HG02840 (cell line): ENCODE measurements around the gene DIAPH3.

Experiments used
- ATAC-seq: cut with Tn5 transposase; IDR thresholded peaks from one replicate; pipeline ENCODE4 v1.9.1; 2021; ENCODE audit warnings: mild to moderate bottlenecking, moderate library complexity, moderate number of reproducible peaks; ENCODE audit not compliant: unreplicated experiment, low FRiP score

DIAPH3 gene

DNA sequence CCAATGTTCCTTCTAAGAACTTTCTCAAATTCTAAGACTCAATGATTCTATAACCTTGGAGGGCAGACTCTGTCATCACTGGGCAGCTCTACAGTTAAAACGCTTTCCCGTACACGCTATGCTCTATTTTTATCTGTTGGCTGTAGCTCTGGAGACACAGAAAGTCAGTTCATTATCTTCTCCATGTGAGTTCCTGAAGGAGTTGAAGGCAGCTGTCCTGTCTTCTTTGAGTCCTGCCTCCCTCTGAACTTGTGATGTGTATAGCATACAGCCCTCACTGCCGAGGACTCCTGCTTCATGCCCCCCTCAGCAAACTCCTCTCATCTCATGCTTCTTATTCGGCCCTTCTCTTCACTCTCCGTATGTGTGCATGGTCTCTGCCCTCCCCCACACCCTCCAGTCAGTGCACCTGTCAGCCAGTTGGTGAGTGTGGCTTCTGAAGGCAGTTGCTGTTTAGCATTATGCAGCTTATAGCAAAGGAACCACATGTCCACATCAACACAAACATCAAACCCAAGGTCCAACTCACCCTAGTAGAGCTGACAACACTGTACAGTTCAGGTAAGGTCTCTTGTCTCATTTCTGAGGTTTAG is 504.9 kb downstream of the DIAPH3 start:
- ATAC-seq = no peak

DNA sequence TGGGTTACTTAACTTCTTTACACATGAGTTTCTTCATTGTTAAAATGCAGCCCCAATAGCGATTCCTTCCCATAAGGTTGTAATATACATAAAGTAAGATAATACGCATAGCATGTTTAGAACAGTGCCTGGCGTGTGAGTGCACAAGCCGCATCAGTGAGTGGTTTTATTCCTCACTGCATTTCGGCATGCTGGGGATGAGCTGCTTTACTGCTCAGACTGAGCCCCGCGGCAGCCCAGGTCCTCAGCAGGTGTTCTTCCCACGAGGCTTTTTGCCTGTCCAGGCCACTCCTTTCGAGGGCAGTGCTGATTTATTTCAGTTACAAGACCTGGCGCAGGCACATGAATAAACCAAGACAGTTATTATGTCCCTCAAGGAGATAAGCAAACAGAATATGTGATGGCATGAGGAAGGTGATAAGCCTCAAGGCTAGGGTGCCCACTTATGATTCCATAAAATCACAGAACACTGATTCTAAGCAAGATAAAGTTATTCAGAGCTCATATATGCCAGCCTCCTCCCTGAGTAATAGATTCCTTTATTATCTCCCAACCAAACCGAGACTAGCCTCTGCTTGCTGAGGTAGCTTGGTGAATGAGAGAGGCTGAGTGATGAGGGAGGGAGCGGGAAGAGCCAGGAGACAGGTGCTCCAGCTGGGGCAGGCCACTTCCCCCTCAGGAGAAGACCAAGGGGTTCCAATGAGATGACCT is 505.5 kb downstream of the DIAPH3 start:
- no peak for ATAC-seq

DNA sequence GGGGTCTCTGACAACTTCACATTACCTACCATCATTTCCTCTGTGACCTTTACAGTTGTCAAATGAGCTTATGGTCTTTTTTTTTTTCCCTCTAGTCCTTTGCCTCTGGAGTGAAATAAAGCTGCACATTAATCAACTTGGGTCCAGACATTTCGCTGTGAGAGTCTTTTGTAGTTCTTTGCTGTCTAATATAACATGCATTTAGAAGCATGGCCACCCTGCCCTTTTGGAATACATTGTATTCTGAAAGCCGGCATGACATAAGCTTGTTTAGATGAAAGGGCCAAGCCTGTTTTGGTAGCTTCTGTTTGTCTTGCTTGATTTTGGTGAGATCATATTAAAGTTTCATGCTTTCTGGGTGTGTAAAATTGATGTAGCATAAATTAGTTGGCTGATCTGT is 509.8 kb downstream of the DIAPH3 start:
- no peak for ATAC-seq

DNA sequence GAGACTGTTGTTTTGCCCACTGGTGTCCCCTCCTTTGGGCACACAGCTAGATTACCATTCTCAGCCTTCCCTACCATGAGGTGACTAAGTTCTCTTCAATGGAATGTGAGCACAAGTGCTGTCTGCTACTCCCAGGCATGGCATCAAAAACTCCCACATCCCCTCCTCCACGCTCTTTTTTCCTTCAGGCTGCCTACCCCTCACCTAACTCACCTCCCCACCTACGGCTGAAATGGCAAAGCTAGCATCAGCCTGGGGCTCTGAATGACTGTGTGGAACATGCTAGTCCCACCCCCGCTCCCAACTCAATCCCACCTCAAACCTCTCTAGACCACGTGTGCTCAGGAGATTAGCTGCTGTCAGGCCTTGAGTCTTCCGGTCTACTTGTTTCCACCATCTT is 512.2 kb downstream of the DIAPH3 start:
- no peak for ATAC-seq

DNA sequence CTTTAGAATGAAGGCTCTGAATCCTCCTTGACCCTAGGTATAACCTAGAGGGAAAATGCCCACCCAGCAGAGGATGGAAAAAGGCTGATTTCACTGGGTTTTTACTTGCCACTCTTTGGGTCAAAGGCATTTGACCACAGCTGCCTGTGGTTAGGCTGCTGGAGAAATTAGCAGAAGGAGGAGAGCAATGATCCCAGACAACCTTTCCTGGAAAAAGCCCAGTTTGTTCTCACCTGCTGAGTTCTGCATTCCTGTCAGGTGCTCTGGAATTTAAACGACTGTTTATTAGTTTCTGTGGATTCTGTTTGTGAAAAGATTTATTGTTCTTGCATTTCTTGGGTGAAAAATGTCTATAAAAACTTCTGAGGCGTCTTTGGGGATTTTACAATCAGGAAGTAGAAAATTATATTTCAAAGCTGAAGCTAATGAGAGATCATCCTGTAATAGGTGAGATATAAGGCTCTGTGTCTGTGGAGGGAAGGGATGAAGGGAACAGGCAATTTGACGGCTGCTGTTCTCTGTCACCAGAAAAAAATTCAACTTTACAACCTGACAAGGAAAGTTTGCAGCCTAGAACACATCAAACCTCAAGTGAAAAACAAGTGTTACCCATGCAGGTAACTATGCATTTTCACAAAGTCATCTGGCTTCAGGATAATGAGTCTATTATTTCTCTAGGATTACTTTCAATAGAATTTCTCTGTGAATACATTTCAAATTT is 519.7 kb downstream of the DIAPH3 start:
- no peak for ATAC-seq

DNA sequence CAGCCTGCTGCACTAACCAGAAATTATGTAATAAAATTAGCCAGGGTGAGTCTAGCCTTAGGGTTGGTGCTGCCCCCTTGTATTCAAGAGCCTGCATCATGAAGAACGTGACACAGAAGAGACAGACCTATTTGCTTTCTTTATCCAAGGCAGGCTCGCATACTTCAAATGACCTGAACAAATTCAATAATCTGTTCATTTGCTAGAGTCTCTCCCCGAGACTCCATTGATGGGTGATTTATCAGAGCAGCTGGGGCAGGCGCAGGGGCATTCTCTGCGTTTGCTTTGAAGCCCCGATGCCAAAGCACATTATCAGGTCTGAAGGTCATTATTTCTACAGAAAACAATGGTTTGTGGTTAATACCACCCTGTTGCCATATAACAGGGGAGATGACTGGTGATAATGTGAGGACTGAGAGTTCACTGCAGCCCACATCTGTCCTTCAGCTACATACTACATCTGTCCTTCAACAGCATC is 520.3 kb downstream of the DIAPH3 start:
- no peak for ATAC-seq

DNA sequence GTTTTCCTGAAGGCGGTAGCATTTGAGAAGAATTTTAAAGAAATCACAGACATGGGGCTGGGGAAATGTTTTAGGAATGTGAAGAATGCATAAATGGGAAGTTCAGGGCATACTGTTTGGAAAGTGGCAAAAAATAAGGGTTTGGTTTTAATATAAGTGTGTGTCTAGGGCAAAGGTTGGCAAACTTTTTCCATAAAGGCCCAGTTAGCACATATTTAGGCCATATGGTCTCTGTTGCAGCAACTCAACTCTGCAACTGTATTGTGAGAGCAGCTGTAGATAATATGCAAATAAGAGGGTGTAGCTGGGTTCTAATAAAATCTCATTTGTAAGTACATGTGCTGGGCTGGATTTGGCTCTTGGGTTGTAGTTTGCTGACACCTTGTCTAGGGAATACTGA is 521.9 kb downstream of the DIAPH3 start:
- no peak for ATAC-seq

DNA sequence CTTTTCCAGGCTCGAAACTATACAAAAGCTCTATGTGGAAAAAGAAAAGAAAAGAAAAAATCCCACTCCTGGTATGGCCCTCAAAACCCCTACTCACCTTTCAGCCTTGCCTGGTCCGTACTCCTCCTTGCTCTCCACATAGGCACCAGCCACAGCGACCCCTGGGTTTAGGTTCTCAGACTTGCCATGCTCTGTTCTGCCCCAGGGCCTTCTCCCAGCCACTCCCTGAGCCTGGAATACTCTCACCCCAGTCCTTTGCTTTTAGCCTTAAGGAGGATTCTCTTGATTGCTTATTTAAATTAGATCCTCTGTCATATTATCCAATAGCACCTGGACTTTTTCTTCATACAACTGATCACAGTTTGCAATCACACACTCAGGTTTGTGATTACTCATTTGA is 522.5 kb downstream of the DIAPH3 start:
- no peak for ATAC-seq

DNA sequence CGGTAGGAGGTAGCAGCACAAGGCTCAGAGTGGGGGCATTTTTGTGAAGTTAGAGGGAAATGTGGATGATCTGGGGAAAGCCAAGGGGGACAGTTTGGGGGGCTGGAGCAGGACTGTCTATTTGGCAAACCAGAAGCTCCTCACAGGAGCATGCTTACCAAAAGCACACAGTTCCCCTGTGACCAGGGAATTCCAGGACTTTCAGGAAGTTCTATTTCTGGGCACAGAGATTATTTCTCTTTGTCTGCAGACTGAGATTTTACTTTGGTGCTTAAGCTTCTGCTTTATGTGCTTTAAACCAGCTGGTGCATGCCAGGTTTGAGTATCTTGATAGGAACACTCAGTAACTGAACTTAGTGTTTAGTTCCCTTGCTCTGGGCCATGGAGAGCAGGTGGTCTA is 525.3 kb downstream of the DIAPH3 start:
- ATAC-seq = no peak

DNA sequence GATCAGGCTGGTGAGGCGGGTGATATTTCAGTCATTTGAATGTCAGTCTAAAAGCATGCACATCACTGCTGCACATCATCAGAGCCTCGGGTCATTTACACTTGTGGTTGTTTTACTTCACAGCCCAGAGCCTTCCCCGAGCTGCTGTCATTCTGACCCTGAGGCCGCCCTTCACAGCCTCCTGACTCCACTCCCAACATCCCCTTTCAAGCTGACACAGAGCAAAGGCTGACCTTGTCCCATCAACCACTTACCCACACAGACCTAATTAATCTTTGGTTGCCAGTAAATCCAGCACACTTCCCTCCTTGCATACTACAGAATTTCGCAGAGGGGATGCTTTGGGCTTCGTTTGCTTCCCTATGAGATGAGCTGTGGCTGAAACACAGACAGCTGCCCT is 528.1 kb downstream of the DIAPH3 start:
- no peak for ATAC-seq

DNA sequence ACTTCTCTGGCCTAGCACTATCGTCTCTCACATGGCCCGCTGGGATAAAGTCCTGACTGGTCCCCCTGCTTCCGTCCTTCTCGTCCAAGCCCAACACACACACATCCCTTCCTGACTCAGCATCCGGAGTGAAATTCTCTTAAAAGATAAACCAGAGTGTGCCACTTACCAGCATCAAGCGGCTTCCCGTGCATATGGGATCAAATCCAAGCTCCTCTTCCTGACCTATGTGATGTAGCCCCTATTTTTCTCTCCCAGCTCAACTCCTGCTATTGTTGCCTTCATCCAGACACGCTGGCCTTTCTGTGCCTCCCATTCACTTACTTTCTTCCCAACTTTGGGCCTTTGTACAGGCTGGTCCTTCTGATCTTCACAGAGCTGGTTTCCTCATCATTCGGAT is 530.4 kb downstream of the DIAPH3 start:
- no peak for ATAC-seq

DNA sequence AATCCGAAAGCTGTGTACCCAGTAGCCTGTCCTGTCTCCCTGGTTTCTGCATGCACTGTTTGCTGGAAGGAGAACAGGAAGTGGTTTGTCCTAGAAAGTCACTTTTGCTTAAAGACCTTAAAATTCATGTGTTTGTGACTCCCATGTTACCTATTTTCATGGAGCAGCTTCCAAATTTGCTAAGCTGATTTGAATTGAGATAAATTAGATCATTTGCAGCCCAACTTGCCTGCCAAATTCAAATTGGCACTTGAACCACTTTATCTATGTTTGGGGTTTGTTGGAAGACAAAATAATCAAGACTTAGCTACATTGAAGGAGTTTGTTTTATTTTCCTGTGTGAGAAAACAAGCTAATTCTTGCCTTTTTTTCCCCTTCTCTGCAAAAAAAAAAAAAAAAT is 532.5 kb downstream of the DIAPH3 start:
- no peak for ATAC-seq

DNA sequence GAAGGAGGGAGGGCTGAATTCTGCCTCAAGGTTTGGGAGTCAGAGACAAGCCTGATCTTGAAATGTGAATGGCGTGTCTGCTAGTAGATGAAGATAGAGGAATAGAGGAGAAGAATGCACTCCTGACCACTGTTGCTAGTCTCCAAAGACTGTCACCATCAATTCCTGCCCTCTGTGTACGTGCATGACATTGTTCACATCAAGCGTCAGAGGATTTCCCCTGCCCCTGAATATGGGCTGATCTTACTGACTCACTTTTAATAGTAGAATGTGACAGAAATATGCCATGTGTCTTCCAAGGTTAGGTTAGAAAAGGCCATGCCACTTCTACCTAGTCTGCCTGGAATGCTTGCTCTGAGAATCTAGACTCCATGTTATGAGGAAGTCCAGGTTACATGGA is 538.6 kb downstream of the DIAPH3 start:
- no peak for ATAC-seq

DNA sequence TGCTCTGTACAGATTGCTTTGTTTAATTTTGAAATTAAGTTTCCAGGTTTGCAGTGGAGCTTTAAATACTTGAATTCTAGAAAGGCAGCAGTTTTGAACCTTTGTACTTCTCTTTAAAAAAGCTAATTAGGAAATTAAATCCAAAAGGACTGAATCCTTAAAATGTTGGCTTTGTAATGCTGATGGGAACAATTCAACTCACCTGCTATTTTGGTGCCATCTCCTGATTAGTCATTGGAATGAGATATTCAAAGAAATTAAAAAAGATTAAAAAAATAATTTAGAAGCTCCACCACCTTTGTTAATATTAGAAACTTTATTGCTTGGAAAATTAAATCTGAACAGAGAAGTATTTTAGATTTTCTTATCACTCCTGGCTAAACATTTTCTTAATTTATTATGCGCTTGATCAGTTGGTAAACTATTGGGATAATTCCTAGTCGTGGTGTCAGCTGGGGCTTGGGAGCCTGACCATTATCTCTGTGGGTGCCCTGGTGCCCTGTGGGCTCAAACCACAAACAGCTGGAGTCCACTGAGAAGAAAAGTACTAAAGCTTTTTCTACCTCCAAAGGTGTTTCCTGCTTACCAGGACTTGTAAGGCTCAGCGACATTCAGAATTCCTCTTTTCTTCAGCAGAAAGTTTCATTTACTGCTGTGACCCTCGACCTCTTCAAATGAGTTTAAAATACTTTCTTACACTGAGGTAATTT is 540.4 kb downstream of the DIAPH3 start:
- ATAC-seq = no peak

DNA sequence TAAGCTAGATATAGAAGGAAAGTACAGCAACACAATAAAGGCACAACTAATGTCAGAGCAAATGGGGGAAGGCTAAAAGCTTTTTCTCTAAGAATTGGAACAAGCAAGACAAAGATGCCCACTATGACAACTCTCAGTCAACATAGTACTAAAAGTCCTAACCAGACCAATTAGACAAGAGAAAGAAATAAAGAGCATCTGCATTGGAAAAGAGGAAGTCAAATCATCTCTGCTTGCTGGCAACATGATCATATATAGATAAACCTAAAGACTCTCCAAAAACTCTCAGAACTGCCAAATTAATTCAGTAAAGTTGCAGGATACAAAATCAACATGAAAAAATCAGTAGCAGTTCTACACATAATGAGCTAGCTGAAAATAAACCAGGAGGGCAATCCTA is 542.0 kb downstream of the DIAPH3 start:
- ATAC-seq = no peak
